Gastroesophageal sphincter (tissue), 4 donors: ENCODE results near the gene CD86. TPM values are rescaled to one million over a fixed set of nuclear protein-coding genes. Genes with fewer than 3 reads are reported as not detected.

ENCODE experiments used
- ATAC-seq: fragments of 150-250 bp; one replicate; pipeline ENCODE4 v1.9.1; 2016; ENCODE audit warnings: mild to moderate bottlenecking, moderate library complexity
- H3K27ac ChIP-seq, 4 donors: fragments of 200-600 bp; sonication (generic) in 3 of 4; 1 replicate in 3 of 4; 2 replicates in 1 of 4; pipeline ENCODE4 v1.5.1; 2016 to 2019
- H3K27me3 ChIP-seq: fragments of 200-600 bp; sonication (generic); one replicate; pipeline ENCODE4 v1.5.1; 2019
- H3K36me3 ChIP-seq, 2 donors: fragments of 200-600 bp; sonication (generic); one replicate each; pipeline ENCODE4 v1.5.1; 2019; ENCODE audit warnings: control low read depth in 1 of 2
- H3K4me1 ChIP-seq, 3 donors: fragments of 200-600 bp; sonication (generic); 1 replicate in 2 of 3; 2 replicates in 1 of 3; pipeline ENCODE4 v1.5.1; 2016 to 2019; ENCODE audit warnings: control low read depth in 2 of 3
- H3K4me3 ChIP-seq, 2 donors: fragments of 200-600 bp; sonication (generic); one replicate each; pipeline ENCODE4 v1.5.1; 2019; ENCODE audit warnings: mild to moderate bottlenecking in 1 of 2, moderate library complexity in 1 of 2
- H3K9me3 ChIP-seq, 3 donors: fragments of 200-600 bp; sonication (generic); one replicate each; pipeline ENCODE4 v1.5.1; 2017 to 2019; ENCODE audit warnings: control low read depth in 2 of 3
- CTCF ChIP-seq, 4 experiments: fragments of 200-600 bp in 2 of 4; fragments of 450-650 bp in 2 of 4; sonication (generic) in 1 of 4; IDR thresholded peaks; one replicate each; pipeline ENCODE4 v1.5.1; 2017 to 2019; ENCODE audit warnings: antibody characterized with exemption in 4 of 4, mild to moderate bottlenecking in 2 of 4, moderate library complexity in 2 of 4
- EP300 ChIP-seq: sonication (generic); formaldehyde crosslinking; IDR thresholded peaks from one replicate; pipeline ENCODE4 v1.6.1; 2017; ENCODE audit warnings: antibody characterized with exemption, mild to moderate bottlenecking
- POLR2A ChIP-seq, 2 donors: fragments of 450-650 bp; IDR thresholded peaks; one replicate each; pipeline ENCODE4 v1.6.1; 2017; ENCODE audit warnings: antibody characterized with exemption in 2 of 2, mild to moderate bottlenecking in 2 of 2, moderate library complexity in 1 of 2
- POLR2AphosphoS5 ChIP-seq: sonication (generic); formaldehyde crosslinking; IDR thresholded peaks from one replicate; pipeline ENCODE4 v1.6.1; 2017; ENCODE audit warnings: antibody characterized with exemption
- WGBS, 2 donors: methylation state at CpG; one replicate each; pipeline ENCODE4 v1.1.5; 2018; ENCODE audit warnings: low coverage in 1 of 2; 5-methylcytosine and 5-hydroxymethylcytosine counted together
- total RNA-seq, 4 donors: library from RNA; depleted of rRNA; stranded (reverse); fragments of >200 nt; gene quantifications; one replicate each; pipeline ENCODE4 v1.1.0, GENCODE V29; 2016

CD86 gene
- total RNA-seq, 4 donors from 2014 or later, result 1.4 to 6.6 (median 3.2) TPM

- 80 to 85% methylated on average over 4 to 9 of the region's 9 CpGs for WGBS, 2 donors
- TF ChIP-seq POLR2A (IDR thresholded peaks at IDR 0.05), result no peak
These were observed 25.0 kb downstream of the CD86 start for GRCh38 chr3:122080207-122080587.

GRCh38 chr3:122081543-122082247, 26.5 kb downstream of the CD86 start:
- Histone ChIP-seq H3K4me1 (no peaks in the 10 kb centered on the region), H3K27me3 (no peaks in the 10 kb centered on the region), H3K27ac (no peak overlapping the region), H3K4me3 (no peak overlapping the region), H3K36me3 (no peaks in the 10 kb centered on the region), H3K9me3 (no peaks in the 10 kb centered on the region)
- no peak for TF ChIP-seq CTCF (IDR thresholded peaks at IDR 0.05)
- no peak for TF ChIP-seq POLR2A (IDR thresholded peaks at IDR 0.05)
- TF ChIP-seq EP300, result no peak
- no peak for TF ChIP-seq POLR2AphosphoS5
- ATAC-seq, result no peak
- 50 to 64% methylated on average over 6 to 7 of the region's 7 CpGs for WGBS, 2 donors

More at GRCh38 chr3:122080207-122080587, 25.0 kb downstream of the CD86 start:
- no peak for ATAC-seq
- Histone ChIP-seq H3K27me3 (no peaks in the 10 kb centered on the region), H3K4me1 (no peaks in the 10 kb centered on the region), H3K36me3 (no peaks in the 10 kb centered on the region), H3K4me3 (no peak overlapping the region), H3K27ac (no peak overlapping the region), H3K9me3 (no peaks in the 10 kb centered on the region)

- H3K27ac ChIP-seq, result no peak overlapping the region
- H3K36me3 ChIP-seq, result no peaks in the 10 kb centered on the region
- no peaks in the 10 kb centered on the region for H3K4me1 ChIP-seq
- H3K27me3 ChIP-seq, result no peaks in the 10 kb centered on the region
- no peak for ATAC-seq
- H3K9me3 ChIP-seq, result no peaks in the 10 kb centered on the region
- 25 to 50% methylated on average over 3 of the region's 3 CpGs for WGBS, 2 donors
- no peak overlapping the region for H3K4me3 ChIP-seq
- no peak for TF ChIP-seq CTCF (IDR thresholded peaks at IDR 0.05)
- no peak for TF ChIP-seq POLR2A (IDR thresholded peaks at IDR 0.05)
- TF ChIP-seq EP300, result no peak
- TF ChIP-seq POLR2AphosphoS5, result no peak
These were observed 27.2 kb downstream of the CD86 start for GRCh38 chr3:122082357-122082756.

GRCh38 chr3:122084799-122085198, 29.6 kb downstream of the CD86 start:
- no peak for ATAC-seq
- no peaks in the 10 kb centered on the region for H3K27me3 ChIP-seq
- TF ChIP-seq POLR2A (IDR thresholded peaks at IDR 0.05) (no peak), POLR2AphosphoS5 (no peak), CTCF (IDR thresholded peaks at IDR 0.05) (no peak), EP300 (no peak)
- 43 to 64% methylated on average over 2 of the region's 2 CpGs for WGBS, 2 donors
- no peaks in the 10 kb centered on the region for H3K4me1 ChIP-seq
- no peak overlapping the region for H3K4me3 ChIP-seq
- H3K9me3 ChIP-seq, result no peaks in the 10 kb centered on the region
- H3K27ac ChIP-seq, result no peak overlapping the region
- no peaks in the 10 kb centered on the region for H3K36me3 ChIP-seq

GRCh38 chr3:122085673-122086072, 30.5 kb downstream of the CD86 start:
- no peak for ATAC-seq
- no peak overlapping the region for H3K4me3 ChIP-seq
- WGBS, 2 donors, result 57 to 93% methylated on average over 2 to 5 of the region's 6 CpGs
- H3K36me3 ChIP-seq, result no peaks in the 10 kb centered on the region
- H3K9me3 ChIP-seq, result no peaks in the 10 kb centered on the region
- H3K27ac ChIP-seq, result no peak overlapping the region
- H3K4me1 ChIP-seq, result no peaks in the 10 kb centered on the region
- no peaks in the 10 kb centered on the region for H3K27me3 ChIP-seq
- TF ChIP-seq POLR2AphosphoS5 (no peak), CTCF (IDR thresholded peaks at IDR 0.05) (no peak), POLR2A (IDR thresholded peaks at IDR 0.05) (no peak), EP300 (no peak)
